SK-N-MC (cell line): ENCODE measurements around the gene WWTR1.

Source experiments
- DNase-seq: peaks from one replicate; pipeline ENCODE4 v3.0.0-alpha.2; 2011; ENCODE audit warnings: low read depth, low spot score
- H3K27ac ChIP-seq: fragments of 200-600 bp; sonication (generic); 2 replicates; pipeline ENCODE4 v1.5.1; 2016; ENCODE audit warnings: mixed run types
- H3K36me3 ChIP-seq: fragments of 200-600 bp; sonication (generic); 2 replicates; pipeline ENCODE4 v1.6.1; 2017; ENCODE audit warnings: antibody characterized with exemption, low read length, mixed read lengths; ENCODE audit not compliant: insufficient read depth
- H3K4me3 ChIP-seq: fragments of 200-600 bp; sonication (generic); 2 replicates; pipeline ENCODE4 v1.5.1; 2016
- H3K9ac ChIP-seq: fragments of 200-600 bp; sonication (generic); 2 replicates; pipeline ENCODE4 v1.8.0; 2017; ENCODE audit warnings: mixed run types, mixed read lengths; ENCODE audit not compliant: insufficient read length
- H3K9me3 ChIP-seq: fragments of 200-600 bp; sonication (generic); 2 replicates; pipeline ENCODE4 v1.6.1; 2017; ENCODE audit warnings: low read depth, mild to moderate bottlenecking, antibody characterized with exemption, low read length, moderate library complexity, mixed read lengths
- EZH2 ChIP-seq: fragments of 200-600 bp; sonication (generic); IDR thresholded peaks from one replicate; pipeline ENCODE4 v1.6.1; 2017; ENCODE audit warnings: antibody characterized with exemption
- FOXP2 ChIP-seq: optimal IDR thresholded peaks from 2 replicates; pipeline ENCODE3; 2011; ENCODE audit warnings: mild to moderate bottlenecking, moderate library complexity; ENCODE audit not compliant: insufficient read depth; ENCODE audit errors: extremely low read length, control extremely low read depth
- POLR2AphosphoS5 ChIP-seq: IDR thresholded peaks from 2 replicates; pipeline ENCODE4 v1.6.1; 2012; ENCODE audit warnings: mild to moderate bottlenecking, low read depth, low read length, borderline replicate concordance

WWTR1 gene

DNA sequence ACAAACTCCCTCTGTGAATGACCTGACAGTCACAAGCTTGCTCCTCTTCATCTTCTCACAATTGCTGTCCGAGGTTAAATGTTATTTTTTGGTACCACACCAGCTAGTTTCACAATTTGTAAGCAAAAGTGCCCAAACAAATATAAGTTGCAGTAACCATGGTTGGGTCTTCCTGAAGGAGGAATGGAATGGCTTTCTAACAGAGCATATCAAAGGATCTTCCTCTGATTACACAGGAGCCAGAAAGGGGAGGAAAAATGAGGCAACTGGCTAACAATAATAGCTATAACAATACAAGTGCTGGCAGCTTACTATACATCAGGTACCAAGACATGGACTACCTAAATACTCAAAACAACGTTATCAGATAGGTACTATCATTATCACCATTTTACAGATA lies 90.4 kb downstream of the WWTR1 start:
- DNase-seq, result no peak
- H3K27ac ChIP-seq, result peak overlapping the region; percentile 79
- no peak for TF ChIP-seq FOXP2
- no peak for TF ChIP-seq POLR2AphosphoS5
- no peak for TF ChIP-seq EZH2

DNA sequence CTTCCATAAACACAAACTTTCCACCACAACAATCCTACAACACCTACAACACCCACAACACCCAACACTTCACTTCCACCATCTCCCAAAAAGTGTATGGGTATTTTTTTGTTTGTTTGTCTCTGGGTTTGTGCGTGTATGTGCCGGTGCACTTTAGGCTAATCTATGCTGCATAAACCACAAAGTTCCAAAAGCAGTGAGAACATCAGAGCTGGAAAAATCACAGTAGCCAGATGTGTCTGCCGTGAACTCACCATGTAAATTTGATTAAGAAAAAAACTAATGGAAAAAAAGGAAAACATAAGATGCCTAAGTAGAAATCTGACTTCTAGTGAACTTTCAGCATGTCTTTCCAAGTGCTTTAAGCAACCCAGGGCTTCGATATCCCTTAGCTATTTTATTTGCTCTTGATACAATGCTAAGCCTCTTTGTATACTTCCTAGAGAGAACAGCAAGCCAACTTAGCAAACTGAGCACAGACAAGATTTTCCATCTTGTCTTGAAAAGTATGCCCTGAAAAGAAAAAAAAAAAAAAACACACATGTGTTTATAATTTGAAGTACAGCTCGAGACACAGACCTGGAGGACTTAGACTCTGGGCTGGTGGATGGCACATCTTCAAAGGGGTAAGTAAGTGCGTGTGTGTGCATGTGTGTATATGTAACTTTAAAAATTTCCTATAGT lies 91.4 kb downstream of the WWTR1 start:
- peak overlapping the region; percentile 79 for H3K27ac ChIP-seq
- TF ChIP-seq EZH2 (no peak), FOXP2 (no peak), POLR2AphosphoS5 (no peak)
- no peak for DNase-seq
- peak overlapping the region; percentile 35 for H3K9ac ChIP-seq
- peak overlapping the region; percentile 34 for H3K4me3 ChIP-seq
- H3K9me3 ChIP-seq, result no peaks in the 10 kb centered on the region
- peaks cover 8% of the 10 kb centered on the region for H3K36me3 ChIP-seq

More for the DNA sequence above, 90.4 kb downstream of the WWTR1 start:
- Histone ChIP-seq H3K9ac (no peak overlapping the region), H3K4me3 (no peak overlapping the region), H3K9me3 (no peaks in the 10 kb centered on the region), H3K36me3 (peaks cover 15% of the 10 kb centered on the region)

DNA sequence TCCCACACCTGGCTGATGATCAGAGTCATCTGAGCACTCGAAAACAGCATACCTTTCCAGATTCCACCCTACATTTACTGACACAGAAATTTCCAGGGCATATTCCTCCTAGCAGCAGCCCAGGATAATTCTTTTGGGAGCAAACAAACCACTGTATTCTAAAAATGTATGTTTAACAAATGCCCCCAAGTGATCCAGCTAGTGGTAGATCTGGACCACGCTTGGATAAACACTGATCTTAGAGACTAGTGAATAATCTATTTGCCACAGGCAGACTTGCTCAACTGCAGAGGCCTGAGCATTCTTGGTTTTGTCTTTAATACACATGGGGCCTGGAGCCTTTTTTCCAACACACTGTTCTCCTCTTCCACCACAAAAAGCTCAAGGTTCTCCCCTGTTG lies 93.7 kb downstream of the WWTR1 start:
- no peak for DNase-seq
- no peaks in the 10 kb centered on the region for H3K9me3 ChIP-seq
- no peak overlapping the region for H3K4me3 ChIP-seq
- H3K27ac ChIP-seq, result peak overlapping the region; percentile 61; the same call in 1 of the 2 replicates
- no peaks in the 10 kb centered on the region for H3K36me3 ChIP-seq
- no peak overlapping the region for H3K9ac ChIP-seq
- no peak for TF ChIP-seq EZH2
- TF ChIP-seq FOXP2, result no peak

DNA sequence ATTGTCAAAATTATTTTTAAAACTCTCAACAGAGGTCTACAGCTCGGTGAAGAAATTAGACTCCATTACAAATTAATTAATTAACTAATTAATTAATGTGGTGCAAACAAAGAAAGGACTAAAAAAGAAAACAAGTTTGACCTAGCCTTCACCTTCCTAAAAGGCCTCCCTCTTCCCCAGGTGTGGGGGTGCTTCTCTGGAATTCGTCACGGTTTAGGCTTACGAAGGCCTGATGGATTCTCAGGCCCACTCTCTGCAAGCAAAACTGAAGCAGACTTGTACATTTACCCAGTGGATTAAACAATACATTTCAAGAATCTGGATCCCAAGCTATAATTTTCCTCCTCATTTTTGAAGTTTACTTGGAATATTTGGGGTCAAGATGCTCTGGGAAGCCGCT lies 94.7 kb downstream of the WWTR1 start:
- Histone ChIP-seq H3K4me3 (no peak overlapping the region), H3K9me3 (no peaks in the 10 kb centered on the region), H3K9ac (no peak overlapping the region), H3K36me3 (no peaks in the 10 kb centered on the region), H3K27ac (no peak overlapping the region)
- TF ChIP-seq EZH2 (no peak), POLR2AphosphoS5 (no peak), FOXP2 (no peak)
- DNase-seq, result no peak

DNA sequence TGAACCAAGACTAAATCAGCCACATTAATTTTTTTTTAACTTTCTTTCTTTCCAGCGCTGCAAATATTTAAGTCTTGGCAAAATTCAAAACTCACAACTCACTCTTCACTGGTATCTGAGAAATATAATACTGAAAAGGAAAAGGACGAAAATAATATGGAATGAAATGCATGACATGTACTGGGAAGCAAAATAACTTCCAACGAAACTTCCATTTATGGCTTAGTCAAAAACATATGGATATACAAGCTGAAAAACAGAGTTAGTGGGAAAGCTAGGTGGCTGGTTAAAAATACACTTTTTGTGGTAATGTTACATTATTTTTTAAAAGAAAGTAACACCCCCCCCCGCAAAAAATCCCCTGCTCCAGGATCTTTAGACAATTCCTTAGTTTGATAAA lies 97.2 kb downstream of the WWTR1 start:
- Histone ChIP-seq H3K27ac (peak overlapping the region; percentile 84), H3K4me3 (peak overlapping the region; percentile 55), H3K9ac (peak overlapping the region; percentile 27), H3K9me3 (no peaks in the 10 kb centered on the region), H3K36me3 (no peaks in the 10 kb centered on the region)
- no peak for TF ChIP-seq FOXP2
- no peak for TF ChIP-seq EZH2
- no peak for TF ChIP-seq POLR2AphosphoS5
- no peak for DNase-seq

DNA sequence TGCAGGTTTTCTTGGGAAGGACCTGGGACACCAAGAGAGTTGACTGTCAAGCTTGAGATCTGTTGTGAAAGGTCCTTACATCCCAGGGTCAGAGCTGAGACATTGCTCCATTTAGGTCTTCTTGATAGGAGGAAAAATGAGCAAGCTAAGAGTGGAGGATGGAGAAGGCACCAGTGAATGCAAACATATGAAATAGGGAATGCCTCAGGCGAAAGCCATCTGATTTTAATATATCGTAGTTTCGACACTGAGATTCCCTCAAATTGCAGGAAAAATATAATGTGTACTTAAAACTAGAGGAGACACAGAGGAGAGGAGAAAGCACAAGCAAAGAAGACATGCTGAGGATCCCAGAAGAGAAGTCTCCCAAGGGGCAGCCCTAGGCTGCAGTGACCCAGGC lies 97.8 kb downstream of the WWTR1 start:
- Histone ChIP-seq H3K27ac (peak overlapping the region; percentile 84), H3K4me3 (peak overlapping the region; percentile 55), H3K9ac (peak overlapping the region; percentile 27), H3K36me3 (no peaks in the 10 kb centered on the region), H3K9me3 (no peaks in the 10 kb centered on the region)
- TF ChIP-seq EZH2 (no peak), FOXP2 (no peak), POLR2AphosphoS5 (no peak)
- peak; percentile 68 for DNase-seq

DNA sequence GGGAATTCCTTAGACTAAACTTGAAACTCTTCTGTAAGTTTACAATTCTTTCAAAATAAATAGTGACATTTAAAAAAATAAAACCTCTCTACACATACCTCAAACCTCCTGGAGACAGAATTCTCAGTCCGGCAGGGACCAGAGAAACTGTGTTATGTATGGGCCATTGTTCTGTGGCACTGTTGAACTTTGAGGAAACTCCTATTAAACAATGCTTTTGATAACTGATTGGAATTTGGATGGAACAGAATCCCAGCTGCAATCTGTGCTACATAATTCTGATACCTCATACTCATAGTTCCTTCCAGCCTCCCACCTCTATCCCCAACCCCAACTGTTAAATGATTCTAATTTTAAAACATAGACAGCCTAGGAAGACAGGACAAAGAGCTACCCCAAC lies 98.3 kb downstream of the WWTR1 start:
- peak overlapping the region; percentile 84; the same call in 1 of the 2 replicates for H3K27ac ChIP-seq
- H3K9ac ChIP-seq, result no peak overlapping the region
- no peak for TF ChIP-seq FOXP2
- no peak for TF ChIP-seq POLR2AphosphoS5
- no peak for TF ChIP-seq EZH2
- no peak overlapping the region for H3K4me3 ChIP-seq
- DNase-seq, result no peak
- H3K9me3 ChIP-seq, result no peaks in the 10 kb centered on the region
- H3K36me3 ChIP-seq, result no peaks in the 10 kb centered on the region

DNA sequence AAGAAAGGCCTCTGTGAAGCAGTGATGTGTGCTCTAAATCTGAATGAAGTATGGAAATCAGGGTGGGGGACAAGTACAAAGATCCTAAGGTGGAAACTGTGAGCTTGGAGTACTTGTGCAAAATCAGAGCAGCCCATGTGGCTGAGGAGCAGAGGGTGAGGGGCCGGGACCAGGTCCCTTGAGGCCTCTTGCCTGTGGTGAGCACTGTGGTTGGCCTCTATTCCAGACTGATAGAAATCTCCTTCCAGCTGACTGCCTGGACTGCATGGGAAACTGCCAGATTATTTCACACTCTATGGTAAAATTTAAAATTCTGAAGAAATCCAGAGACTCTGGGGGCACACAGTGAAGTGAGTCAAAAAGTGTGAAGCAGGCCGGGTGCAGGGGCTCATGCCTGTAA lies 101.9 kb downstream of the WWTR1 start:
- no peak overlapping the region for H3K4me3 ChIP-seq
- DNase-seq, result no peak
- H3K9me3 ChIP-seq, result no peaks in the 10 kb centered on the region
- H3K27ac ChIP-seq, result no peak overlapping the region
- H3K36me3 ChIP-seq, result no peaks in the 10 kb centered on the region
- TF ChIP-seq EZH2 (no peak), POLR2AphosphoS5 (no peak), FOXP2 (no peak)
- H3K9ac ChIP-seq, result no peak overlapping the region

DNA sequence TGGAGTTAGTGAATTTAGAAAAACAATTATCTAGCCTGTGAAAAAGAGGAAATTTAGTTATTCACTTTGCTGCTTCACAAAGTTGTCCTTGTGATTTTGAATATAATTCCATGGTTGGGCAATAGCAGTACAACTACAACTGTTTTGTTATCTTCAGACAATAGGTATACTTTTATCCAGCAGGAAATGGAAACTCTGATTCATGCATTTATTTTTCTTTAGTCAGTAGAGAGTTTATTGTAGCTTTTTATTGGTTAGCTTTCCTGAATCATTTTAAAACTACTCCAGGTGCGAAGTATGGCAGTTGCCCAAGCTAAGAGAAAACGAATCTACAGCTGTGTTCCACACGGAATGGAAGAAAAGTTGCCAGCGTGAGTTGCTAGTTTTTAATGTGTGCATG lies 103.0 kb downstream of the WWTR1 start:
- H3K27ac ChIP-seq, result peak overlapping the region; percentile 63; the same call in 1 of the 2 replicates
- no peak for DNase-seq

More for the DNA sequence above, 103.0 kb downstream of the WWTR1 start:
- Histone ChIP-seq H3K9ac (no peak overlapping the region), H3K9me3 (no peaks in the 10 kb centered on the region), H3K4me3 (no peak overlapping the region), H3K36me3 (no peaks in the 10 kb centered on the region)
- TF ChIP-seq EZH2 (no peak), POLR2AphosphoS5 (no peak), FOXP2 (no peak)
